Thymus (tissue), 11 donors: ENCODE results near the gene EMP3. TPM values are rescaled to one million over a fixed set of nuclear protein-coding genes. Genes with fewer than 3 reads are reported as not detected.
"Not testable (repeated sequence)": the region's sequence is repeated elsewhere in the genome, so short reads cannot be mapped to it uniquely, and the experiment has no call there.

Experiments
- DNase-seq, 9 donors: peaks; one replicate each; pipeline ENCODE4 v3.0.0-alpha.2; 2013; ENCODE audit warnings: low spot score in 9 of 9, low read depth in 6 of 9, missing footprints in 1 of 9
- H3K27ac ChIP-seq, 2 donors: one replicate each; pipeline ENCODE4 v1.5.1; 2013; ENCODE audit warnings: control low read depth in 1 of 2, low read depth in 1 of 2, low read length in 1 of 2, mild to moderate bottlenecking in 1 of 2, moderate library complexity in 1 of 2
- H3K27me3 ChIP-seq, 2 donors: one replicate each; pipeline ENCODE4 v1.5.1; 2013; ENCODE audit warnings: low read length in 1 of 2; ENCODE audit not compliant: control insufficient read depth in 2 of 2, insufficient read depth in 1 of 2
- H3K36me3 ChIP-seq, 2 donors: one replicate each; pipeline ENCODE4 v1.5.1; 2013; ENCODE audit warnings: low read length in 1 of 2, mild to moderate bottlenecking in 1 of 2, moderate library complexity in 1 of 2; ENCODE audit not compliant: control insufficient read depth in 2 of 2, insufficient read depth in 2 of 2
- H3K4me1 ChIP-seq, 2 donors: one replicate each; pipeline ENCODE4 v1.5.1; 2013; ENCODE audit warnings: low read length in 2 of 2; ENCODE audit not compliant: control insufficient read depth in 2 of 2, insufficient read depth in 2 of 2
- H3K4me3 ChIP-seq, 2 donors: one replicate each; pipeline ENCODE4 v1.5.1; 2013; ENCODE audit warnings: low read length in 2 of 2, control low read depth in 1 of 2, mild to moderate bottlenecking in 1 of 2
- H3K9me3 ChIP-seq, 2 donors: one replicate each; pipeline ENCODE4 v1.5.1; 2013; ENCODE audit warnings: low read length in 1 of 2, mild to moderate bottlenecking in 1 of 2; ENCODE audit not compliant: control insufficient read depth in 2 of 2, insufficient read depth in 1 of 2
- WGBS: extraction: QIAGEN DNeasy Blood & Tissue Kit; methylation state at CpG from one replicate; pipeline ENCODE4 v1.1.7; 2013; 5-methylcytosine and 5-hydroxymethylcytosine counted together
- polyA plus RNA-seq: library from polyadenylated mRNA; stranded (reverse); fragments of 200-250 nt; gene quantifications from one replicate; pipeline ENCODE4 v1.2.3, GENCODE V29; 2013
- total RNA-seq: library from RNA; stranded (reverse); fragments of 120-200 nt; gene quantifications from one replicate; pipeline ENCODE4 v1.2.4, GENCODE V29; 2013
- donor health status: healthy.

EMP3 gene
- total and polyA plus RNA-seq, 2 donors = 41.2 to 94.3 TPM

DNA sequence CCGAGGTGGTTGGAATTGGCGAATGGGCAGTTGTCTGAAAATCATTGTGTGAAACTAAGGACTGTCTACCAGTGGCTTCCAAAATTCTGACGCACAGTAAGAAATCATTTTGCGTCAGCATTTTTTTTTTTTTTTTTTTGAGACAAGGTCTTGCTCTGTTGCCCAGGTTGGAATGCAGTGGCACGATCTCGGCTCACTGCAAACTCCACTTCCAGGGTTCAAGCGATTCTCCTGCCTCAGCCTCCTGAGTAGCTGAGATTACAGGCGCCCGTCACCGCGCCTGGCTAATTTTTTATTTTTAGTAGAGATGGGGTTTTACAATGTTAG, 33.9 kb upstream of the EMP3 start:
- Histone ChIP-seq H3K4me1 (peaks cover 4 to 11% of the 10 kb centered on the region in 2 donors), H3K4me3 (peak overlapping the region in 1 of 2 donors; percentile 53), H3K27me3 (peaks cover 0 to 11% of the 10 kb centered on the region in 2 donors)
- not testable (repeated sequence) for DNase-seq, H3K9me3 ChIP-seq, H3K36me3 ChIP-seq, H3K27ac ChIP-seq
- 45% methylated on average over 11 of the region's 11 CpGs for WGBS

DNA sequence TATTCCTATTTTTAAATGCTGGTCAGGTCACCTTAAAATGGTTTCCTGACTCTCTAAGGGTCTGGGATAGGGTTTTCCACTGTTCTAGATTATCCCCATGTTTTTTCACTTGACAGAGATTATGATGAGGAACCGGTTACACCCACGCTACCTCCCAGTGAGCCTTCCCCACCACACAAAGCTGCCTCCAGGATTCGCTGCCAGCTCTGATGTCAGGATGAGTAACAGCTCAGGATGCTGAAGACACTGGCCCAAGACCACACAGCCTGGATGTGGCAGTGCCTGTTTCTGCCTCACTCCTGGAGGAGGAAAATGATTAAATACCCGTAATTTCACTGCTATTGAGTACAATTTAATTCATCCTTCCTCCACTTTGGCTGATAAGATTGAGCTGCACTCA, 32.6 kb upstream of the EMP3 start:
- no peak for DNase-seq
- WGBS = 98% methylated on average over 4 of the region's 4 CpGs
- Histone ChIP-seq H3K36me3 (no peaks in the 10 kb centered on the region), H3K9me3 (no peaks in the 10 kb centered on the region), H3K4me3 (no peak overlapping the region), H3K27ac (no peak overlapping the region), H3K27me3 (peaks cover 0 to 11% of the 10 kb centered on the region in 2 donors), H3K4me1 (peaks cover 4 to 11% of the 10 kb centered on the region in 2 donors)

DNA sequence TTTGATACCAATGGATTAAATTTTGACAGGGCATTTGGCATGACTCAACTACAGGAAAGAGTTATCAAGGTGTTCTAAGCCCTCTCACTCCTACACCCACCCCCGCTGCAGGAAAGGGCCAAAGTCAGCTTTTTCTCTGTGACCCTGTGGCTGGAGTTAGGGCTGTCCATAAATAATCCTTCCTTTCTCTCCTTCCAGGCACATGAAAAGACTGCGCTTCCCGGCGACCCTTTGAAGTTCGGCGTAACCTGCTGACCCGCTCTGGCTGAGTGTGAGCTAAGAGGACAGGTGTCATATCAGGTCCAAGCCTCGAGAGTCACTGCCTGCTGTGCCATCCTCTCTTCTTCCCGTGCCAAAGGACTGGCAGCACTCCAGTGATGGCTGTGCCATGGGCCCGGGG, 29.9 kb upstream of the EMP3 start:
- H3K36me3 ChIP-seq = no peaks in the 10 kb centered on the region
- no peak overlapping the region for H3K4me3 ChIP-seq
- H3K27ac ChIP-seq = no peak overlapping the region
- H3K4me1 ChIP-seq = peaks cover 4 to 11% of the 10 kb centered on the region in 2 donors
- peaks cover 0 to 3% of the 10 kb centered on the region in 2 donors for H3K9me3 ChIP-seq
- peaks cover 0 to 8% of the 10 kb centered on the region in 2 donors for H3K27me3 ChIP-seq
- DNase-seq = no peak
- WGBS = 92% methylated on average over 10 of the region's 10 CpGs

DNA sequence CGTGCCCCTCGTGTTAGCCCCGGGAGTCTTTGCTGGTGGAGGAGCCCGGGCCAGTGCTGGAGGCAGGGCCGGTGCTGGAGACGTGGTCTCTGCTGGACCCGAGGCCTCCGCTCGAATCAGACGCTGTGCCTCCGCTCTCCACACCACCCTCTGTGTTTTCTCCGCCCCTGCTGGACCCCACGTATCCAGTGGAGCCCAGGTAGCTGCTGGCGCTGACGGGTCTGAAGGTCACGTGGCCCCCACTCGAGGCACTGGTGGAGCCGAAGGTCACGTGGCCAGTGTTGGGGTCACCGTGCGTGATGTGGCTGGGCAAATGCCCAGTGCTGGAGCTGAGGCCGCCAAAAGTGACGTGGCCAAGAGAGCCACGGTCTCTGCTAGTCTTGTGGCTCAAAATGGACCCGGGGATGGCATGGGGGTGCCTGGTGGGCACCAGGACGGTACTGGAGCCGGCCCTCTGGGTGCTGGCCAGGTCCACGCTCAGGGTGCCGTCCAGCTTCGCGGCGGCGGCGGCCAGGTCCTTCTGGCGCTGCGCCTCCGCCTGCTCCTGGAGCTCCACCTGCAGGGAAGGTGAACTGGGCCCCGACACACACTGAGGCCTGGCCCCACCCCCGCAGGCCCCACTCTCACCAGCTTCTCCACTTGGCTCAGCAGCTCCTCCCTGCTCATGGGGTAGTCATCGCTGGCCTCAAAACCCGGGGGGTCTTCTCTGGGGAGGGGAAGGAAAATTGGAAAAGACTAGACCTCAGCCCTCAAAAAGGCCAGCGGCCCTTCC, 28.2 kb upstream of the EMP3 start:
- Histone ChIP-seq H3K4me3 (no peak overlapping the region), H3K27me3 (no peaks in the 10 kb centered on the region), H3K4me1 (no peaks in the 10 kb centered on the region), H3K36me3 (no peaks in the 10 kb centered on the region), H3K27ac (no peak overlapping the region), H3K9me3 (peaks cover 0 to 3% of the 10 kb centered on the region in 2 donors)
- no peak for DNase-seq
- WGBS = 96% methylated on average over 42 of the region's 42 CpGs

DNA sequence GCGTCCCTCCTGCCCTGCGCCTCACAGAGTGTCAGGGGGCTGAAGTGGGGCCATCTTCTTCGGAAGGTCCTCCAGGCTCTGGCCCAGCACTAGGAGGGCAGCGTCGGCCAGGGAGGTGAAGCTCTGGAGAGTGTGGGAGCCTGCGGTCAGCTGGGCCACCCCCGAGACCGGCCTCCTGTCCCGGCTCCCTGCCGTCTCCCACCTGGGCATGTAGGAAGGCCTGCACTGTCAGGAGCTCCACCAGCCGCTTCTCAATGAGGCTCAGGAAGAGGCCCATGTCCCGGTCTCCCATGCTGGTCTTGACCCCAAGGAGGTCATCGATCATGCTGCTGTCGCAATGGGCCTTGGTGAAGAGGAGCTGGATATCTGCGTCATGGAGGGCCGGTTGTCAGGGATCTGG, 27.4 kb upstream of the EMP3 start:
- WGBS = 97% methylated on average over 16 of the region's 16 CpGs
- Histone ChIP-seq H3K4me1 (no peaks in the 10 kb centered on the region), H3K9me3 (peaks cover 0 to 3% of the 10 kb centered on the region in 2 donors), H3K36me3 (no peaks in the 10 kb centered on the region), H3K27ac (no peak overlapping the region), H3K27me3 (no peaks in the 10 kb centered on the region), H3K4me3 (no peak overlapping the region)
- no peak for DNase-seq

DNA sequence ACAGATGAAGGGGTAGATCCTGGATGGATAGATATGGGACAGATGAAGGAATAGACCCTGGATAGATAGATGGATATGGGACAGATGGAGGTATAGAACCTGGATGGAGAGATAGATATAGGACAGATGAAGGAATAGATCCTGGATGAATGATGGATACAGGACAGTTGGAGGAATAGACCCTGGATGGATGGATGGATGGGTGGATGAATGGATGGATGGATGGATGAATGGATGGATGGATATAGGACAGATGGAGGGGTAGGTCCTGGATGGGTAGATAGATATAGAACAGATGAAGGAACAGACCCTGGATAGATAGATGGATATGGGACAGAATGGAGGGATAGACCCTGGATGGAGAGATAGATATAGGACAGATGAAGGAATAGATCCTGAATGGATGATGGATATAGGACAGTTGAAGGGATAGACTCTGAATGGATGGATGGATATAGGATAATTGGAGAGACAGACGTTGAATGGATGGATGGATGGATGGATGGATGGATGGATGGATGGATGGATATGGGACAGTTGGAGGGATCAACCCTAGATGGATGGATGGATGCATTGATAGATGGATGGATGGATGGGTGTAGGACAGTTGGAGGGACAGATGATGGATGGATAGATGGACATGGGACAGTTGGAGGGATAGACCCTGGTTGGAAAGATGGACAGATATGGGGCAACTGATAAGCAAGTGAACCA, 23.3 kb upstream of the EMP3 start:
- DNase-seq = no peak

DNA sequence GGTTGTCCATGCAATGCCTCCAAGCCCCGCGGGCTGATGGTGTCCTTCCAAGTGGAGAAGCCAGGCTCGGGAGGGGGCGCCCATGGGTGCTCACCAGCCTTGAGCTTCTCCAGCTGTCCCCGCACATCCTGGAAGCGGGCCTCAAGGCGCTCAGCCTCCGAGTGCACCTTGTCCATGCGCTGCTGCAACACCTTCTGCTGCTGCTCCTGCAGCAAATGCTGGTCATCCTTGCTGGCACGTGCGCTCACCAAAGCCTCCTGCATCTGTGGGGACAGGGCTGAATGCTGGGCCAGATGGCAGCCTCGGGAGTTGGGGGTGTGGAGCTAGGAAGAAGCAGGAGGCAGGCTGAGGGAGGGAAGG, 22.8 kb upstream of the EMP3 start:
- 97% methylated on average over 12 of the region's 12 CpGs for WGBS
- H3K36me3 ChIP-seq = no peaks in the 10 kb centered on the region

More for the DNA sequence above, 23.3 kb upstream of the EMP3 start:
- Histone ChIP-seq H3K27me3 (no peaks in the 10 kb centered on the region), H3K9me3 (peaks cover 0 to 3% of the 10 kb centered on the region in 2 donors), H3K27ac (no peak overlapping the region), H3K4me3 (no peak overlapping the region), H3K36me3 (no peaks in the 10 kb centered on the region), H3K4me1 (no peaks in the 10 kb centered on the region)
- 96% methylated on average over 1 of the region's 1 CpG for WGBS

DNA sequence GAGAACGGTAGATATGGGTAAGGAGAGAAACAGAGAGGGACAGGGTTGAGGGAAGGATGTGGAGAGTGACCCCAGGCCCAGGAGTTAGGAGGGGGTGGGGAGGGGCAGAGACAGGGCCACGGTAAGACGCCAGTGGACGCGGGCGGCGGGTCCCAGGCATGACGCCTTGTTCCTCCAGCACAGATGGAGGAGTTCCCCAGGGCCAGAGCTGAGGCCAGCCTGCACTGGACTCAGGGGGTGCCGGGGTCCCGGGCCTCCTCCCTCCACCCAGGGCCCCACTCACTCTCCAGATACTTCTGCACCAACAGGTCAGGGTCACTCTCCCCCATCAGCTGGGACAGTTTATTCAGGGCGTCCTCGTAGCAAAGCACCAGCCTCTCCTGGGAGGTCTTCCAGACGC, 22.0 kb upstream of the EMP3 start:
- Histone ChIP-seq H3K27me3 (no peaks in the 10 kb centered on the region), H3K4me1 (peaks cover 0 to 4% of the 10 kb centered on the region in 2 donors), H3K36me3 (no peaks in the 10 kb centered on the region), H3K27ac (no peak overlapping the region), H3K4me3 (no peak overlapping the region), H3K9me3 (peaks cover 0 to 3% of the 10 kb centered on the region in 2 donors)
- 95% methylated on average over 13 of the region's 13 CpGs for WGBS
- DNase-seq = no peak

More for the DNA sequence above, 22.8 kb upstream of the EMP3 start:
- no peak overlapping the region for H3K4me3 ChIP-seq
- no peak overlapping the region for H3K27ac ChIP-seq
- peaks cover 0 to 3% of the 10 kb centered on the region in 2 donors for H3K9me3 ChIP-seq
- no peak for DNase-seq
- H3K4me1 ChIP-seq = no peaks in the 10 kb centered on the region
- no peaks in the 10 kb centered on the region for H3K27me3 ChIP-seq

DNA sequence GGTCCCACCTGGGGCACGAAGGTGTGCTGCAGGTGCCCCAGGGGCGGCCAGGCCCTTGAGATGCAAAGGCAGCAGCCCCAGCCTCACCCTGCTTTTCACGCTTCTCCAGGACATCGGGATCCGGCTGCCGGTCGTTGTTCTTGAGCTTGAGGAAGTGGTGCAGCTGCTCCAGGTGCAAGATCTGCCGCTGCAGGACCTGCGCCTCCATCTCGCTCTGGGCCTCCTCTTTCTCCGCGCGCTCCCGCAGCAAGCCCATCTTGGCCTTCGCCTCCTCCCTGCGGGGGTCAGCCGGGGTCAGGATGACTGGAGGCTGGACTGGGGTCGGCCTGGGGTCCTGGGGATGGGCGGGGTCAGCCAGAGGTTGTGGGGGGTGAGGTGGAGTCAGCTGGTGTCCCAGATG, 21.5 kb upstream of the EMP3 start:
- Histone ChIP-seq H3K4me3 (no peak overlapping the region), H3K36me3 (no peaks in the 10 kb centered on the region), H3K27ac (no peak overlapping the region), H3K4me1 (peaks cover 4 to 9% of the 10 kb centered on the region in 2 donors), H3K9me3 (peaks cover 0 to 4% of the 10 kb centered on the region in 2 donors), H3K27me3 (no peaks in the 10 kb centered on the region)
- DNase-seq = no peak
- WGBS = 95% methylated on average over 19 of the region's 19 CpGs
